CD1c-positive myeloid dendritic cell (primary cell): ENCODE measurements around the gene SUMF1.
A peak's percentile ranks its signal among the peaks of the same experiment; 100 is the strongest.

Experiments
- DNase-seq: peaks from one replicate; pipeline ENCODE4 v3.0.0-alpha.2; 2016; ENCODE audit errors: extremely low spot score

The SUMF1 gene

DNA sequence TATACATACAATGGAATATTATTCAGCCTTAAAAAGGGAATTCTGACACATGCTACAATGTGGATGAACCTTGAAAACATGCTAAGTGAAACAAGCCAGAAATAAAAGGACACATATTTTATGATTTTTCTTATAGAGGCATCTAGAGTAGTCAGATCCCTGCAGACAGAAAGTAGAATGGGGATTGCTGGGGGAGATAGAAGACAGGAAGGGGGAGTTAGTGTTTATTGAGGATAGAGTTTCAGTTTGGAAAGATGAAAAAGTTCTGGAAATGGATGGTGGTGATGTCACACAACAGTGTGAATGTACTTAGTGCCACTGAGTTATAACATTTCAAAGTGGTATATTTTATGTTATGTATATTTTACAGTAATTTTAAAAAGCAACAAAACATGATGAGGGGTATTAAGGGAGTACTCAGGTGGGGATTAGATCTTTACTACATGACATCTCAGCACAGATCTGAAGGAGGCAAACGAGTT is 30.8 kb upstream of the SUMF1 start:
- DNase-seq, result no peak

DNA sequence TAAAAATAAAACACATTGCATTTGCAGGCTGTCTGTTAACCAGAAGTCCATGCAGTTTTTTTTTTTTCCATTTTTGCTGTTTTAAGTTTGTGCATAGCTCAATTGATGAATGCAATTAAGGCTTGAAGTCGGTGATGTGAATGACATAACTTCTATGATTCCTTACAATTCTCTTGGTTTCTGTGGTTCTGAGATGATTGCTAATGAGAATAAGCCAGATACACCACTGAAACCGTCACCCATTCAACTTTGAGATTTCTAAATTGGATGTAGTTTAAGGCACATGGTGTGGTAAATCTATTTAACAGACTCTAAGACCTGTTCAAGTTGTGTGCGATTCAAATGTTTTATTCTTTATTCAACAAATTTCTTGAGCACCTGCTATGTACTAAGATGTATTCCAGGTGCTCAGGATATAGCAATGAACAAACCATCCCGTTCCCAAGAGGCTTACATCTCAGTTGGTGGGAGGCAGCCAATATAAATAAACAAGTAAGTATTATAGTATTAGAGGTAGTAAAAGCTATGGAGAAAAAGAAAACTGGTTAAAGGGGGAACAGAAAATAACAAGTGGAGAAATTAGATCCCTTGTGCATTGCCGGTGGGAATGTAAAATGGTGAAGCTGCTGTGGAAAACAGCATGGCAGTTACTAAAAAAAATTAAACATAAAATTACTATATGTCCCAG is 30.1 kb upstream of the SUMF1 start:
- no peak for DNase-seq

DNA sequence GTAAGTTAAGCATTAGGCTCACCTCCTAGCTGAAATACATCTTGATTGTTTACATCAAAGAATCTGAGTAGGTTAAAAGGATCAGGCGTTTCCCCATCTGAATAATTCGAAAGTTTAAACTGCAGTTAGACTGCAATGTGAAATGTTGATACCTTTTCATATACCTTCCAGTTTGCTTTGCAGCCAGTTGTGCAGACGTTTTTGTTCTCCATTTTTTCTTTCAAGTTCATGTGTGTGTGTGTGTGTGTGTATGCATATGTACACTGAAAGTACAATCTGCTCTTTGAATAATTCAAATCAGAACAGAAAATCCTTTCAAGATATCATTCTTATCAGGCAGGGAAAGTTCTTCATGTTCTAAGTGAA is 29.0 kb upstream of the SUMF1 start:
- DNase-seq, result no peak

DNA sequence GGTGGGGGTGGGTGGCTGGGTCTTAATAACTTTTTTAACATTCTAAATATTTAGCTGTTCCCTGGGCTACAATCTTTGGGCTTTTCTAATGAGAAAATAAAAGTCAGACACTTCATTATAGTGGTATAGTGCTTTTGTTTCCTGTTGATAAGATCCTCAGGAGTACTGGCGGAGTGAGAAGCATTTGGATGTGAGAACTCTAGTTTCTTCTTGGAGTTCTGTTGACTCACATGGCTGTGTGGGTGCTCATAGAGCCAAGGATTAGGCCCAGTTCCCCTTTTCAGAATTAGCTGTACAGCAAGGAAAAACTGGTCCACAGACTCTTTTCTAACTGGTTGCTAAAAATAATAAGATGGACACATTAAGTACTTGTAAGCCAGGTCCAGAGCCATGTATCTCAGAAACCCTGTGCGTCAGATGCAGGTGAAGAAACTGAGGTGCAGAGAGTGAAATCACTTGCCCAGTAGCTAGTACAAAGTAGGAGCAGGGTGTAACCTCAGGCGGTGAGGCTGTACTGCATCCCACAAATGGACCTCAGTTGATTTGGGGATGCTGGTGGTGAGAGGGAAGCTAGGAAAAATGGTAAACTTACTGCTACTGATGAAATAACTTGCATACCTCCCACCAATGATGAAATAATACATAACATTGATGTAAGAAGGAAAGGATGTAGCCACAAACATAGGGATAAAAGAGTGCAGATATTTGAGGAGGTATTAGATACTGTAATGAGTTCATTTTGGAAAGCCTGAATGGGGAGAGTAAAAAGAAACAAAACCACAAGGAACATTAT is 28.4 kb upstream of the SUMF1 start:
- DNase-seq, result peak; percentile 87

DNA sequence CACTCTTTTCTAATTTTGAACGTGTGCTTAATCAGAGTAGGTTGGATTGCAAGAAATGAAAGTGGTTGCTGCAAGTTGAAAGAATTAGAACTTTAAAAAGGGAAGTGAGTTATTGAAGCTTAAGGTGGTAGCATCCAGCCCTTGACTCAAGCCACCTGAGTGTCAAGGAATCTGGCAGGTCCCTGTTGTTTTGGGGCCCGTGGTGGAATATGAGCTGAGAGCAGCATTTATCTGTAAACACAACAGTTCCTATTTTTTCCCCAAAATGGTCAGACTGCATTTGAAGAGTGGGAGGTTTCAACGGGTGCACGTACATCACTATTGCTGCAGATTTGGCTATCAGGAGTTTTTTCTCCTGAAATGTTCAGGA is 27.8 kb upstream of the SUMF1 start:
- DNase-seq, result peak; percentile 46

DNA sequence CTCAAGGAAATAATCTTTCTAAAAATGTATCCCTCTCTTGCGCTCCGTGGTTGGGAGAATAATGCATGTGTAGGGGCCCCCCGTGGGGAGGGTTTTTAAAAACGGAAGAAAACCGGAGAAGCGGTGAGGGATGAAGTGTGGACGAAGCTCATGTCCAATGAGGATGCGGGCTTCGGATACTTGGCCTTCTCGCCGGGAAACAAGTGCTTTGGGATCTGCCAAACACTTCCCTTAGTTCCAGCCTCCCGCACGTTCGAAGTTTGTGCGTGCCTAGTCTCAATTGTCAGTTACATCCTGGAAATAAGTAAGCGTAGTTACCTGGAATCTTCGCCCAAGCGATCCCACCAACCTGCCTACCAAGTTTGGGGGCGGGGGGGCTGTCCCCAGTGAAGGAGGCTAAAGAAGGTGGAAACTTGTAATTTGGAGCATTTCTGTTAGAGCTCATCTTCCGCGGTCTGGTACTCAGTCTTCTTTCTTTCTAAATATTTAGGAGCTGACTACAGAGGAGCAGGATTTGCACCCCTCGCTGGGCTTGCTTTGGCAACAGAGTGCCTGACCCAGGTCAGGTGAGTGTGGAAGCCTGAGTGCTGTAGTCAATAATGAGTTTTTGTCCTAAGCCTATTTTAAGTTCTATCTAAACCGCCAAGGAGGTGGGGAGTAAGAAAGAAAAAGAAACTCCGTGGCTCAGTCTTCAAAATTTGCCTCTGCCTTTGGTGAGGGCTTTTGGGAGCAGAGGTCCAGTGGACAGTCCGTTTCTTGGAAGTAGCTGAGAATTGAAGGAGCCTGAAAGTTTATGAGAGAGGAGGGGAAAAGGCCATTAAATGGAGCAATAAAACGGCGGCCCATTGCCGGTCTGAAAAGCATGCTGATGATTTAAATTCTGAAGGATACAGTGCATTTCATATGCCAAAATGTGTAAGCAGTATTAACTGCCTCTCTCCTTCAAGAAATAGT is 27.1 kb upstream of the SUMF1 start:
- DNase-seq, result peak; percentile 41

DNA sequence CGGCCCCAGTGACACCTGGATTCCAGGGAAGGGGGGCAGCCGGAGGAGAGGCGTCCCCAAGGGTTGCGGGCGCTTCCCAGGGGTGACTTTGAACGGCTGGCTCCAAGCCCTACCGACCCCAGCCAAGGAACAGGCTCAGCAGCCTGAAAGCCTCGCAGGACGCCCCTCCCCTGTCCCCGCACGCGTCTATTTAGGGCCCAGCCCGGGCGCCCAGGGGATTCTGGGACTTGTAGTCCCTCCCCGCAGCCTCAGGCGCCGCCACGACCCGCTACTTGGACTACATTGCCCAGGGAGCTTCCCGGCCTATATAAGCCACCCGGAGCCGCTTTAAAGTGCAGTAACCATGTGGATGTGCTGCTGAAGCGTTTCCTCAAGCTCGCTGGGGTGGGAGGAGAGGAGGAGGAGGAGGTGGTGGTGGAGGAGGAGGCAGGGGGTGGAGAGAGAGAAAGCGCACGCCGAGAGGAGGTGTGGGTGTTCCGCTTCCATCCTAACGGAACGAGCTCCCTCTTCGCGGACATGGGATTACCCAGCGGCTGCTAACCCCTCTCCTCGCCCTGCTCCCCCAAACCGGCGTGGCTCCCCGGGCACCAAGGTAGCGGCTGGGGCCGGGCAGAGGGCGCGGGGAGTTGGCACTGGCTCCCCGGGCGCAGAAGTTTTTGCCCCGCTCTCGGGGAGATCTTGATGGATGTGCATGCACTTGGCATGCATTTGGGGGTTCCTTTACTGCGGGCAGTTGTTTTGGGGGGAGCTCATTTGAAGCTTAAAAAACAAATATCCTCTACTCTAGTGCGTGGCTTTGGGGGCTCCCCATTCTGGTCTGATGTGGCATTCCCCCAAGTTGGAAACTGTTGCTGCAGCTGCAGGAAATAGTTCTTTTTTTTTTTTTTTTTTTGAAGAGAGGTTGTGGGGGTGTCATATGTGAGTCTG is 26.2 kb upstream of the SUMF1 start, which contains the start of gene ITPR1:
Gene ITPR1 (plus strand): TSS at position 335 of the 927 bp plus-strand sequence. CDS start 23,144 bp downstream, outside the sequence.
- peak; percentile 98 for DNase-seq

DNA sequence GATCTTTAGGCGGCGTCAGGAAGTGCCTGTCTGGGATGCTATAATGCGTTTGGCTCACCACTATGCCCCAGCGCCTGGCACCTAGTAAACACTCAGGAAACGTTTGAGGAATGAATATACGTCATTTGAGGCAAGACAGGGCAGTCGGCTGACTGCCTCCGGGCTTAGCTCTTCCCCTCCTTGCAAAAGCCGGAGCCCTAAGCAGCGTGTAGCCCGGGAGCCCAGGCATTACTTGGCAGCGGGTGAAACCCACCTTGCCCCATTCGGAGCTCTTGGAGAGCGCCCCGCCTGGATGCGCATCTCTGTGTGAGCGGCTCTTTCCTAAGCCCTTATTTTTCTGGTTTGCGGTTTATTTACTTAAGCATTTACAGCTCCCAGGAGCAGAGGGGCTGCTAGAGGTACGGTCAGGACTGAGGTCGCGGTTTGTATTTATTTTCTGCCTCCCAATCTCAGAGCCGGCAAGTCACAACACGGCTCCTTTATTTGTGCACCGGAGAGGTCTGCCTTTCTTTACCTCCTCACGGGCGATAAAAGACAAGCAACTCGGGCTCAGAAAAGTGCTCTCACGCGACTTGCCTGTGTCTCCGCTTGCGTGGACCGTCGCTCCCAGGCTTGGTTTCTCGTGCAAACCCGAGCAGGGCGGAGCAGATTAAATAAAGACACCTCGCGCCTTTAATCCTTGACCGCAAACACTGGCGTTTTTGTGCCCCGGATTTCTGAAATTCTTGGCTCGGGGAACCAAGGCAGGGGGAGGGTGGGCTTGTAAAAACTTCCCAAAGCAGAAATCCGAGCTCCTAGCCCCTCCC is 25.3 kb upstream of the SUMF1 start:
- DNase-seq, result peak; percentile 59

DNA sequence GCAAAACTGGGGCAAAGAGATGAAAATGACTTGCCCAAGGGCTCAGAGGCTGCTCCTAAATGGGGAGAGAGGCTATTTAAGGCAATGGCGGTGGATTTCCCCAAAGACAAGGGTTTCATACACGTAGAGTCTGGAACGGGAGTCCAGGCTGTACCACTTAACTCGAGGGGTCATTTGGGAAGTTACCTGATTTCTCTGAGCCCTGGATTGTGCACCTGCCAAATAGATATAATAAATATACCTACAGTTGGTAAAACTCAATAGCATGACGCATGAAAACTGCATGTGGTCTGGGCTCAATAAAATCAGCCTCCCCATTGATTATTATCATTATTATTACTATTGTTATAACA is 24.8 kb upstream of the SUMF1 start:
- DNase-seq, result no peak

DNA sequence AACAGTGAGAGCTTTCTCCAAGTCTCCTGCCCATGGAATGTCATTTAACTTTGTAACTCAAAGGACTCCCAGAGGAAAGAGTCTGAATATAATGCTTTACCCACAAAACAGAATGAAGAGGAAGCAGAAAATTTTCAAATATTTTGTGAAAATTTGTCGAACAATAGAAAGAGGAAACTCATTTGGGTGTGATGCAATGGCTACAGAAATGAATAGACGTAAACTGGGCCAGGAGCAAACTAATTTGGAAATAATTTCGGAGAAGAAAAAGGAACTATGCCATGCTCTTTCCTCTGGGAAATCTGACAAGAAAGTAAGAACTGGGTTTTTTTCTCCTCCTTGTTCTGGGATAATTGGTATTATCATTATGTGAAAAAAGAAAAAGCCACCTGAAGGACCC is 11.2 kb upstream of the SUMF1 start:
- peak; percentile 92 for DNase-seq

DNA sequence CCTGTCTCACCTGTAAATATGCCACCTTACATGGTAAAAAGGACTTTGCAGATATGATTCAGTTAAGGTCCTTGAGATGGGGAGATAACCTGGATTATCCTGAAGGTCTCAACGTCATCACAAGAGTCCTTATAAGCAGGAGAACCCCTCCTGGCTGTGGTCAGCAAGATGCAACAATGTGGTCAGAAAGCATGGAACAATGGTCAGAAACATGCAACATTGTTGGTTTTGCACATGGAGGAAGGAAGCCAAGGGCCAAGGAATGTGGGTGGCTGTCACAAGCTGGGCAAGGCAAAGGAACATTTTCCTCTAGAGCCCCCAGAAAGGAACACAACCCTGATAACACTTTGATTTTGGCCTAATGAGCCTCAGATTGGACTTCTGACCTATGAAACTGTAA is 9.4 kb upstream of the SUMF1 start:
- DNase-seq, result peak; percentile 48

DNA sequence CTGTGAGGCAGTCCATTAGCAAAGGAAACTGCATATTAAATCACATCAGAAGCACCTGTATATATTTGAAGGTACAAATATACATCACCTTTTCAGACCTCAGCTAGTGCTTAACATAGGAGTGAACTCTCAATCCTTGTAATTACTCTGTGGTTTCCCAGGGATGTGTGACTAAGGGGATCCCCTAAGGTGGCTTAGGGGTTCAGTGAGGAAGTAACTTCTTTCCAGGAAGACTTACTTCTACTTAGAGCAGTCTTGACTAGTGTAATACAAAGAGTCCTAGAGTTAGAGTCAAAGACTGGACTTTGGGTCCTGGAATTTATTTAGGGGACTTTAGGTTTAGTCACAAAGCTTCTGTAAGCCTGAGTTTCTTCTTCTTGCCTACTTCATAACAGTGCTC is 8.7 kb upstream of the SUMF1 start:
- DNase-seq, result peak; percentile 37

DNA sequence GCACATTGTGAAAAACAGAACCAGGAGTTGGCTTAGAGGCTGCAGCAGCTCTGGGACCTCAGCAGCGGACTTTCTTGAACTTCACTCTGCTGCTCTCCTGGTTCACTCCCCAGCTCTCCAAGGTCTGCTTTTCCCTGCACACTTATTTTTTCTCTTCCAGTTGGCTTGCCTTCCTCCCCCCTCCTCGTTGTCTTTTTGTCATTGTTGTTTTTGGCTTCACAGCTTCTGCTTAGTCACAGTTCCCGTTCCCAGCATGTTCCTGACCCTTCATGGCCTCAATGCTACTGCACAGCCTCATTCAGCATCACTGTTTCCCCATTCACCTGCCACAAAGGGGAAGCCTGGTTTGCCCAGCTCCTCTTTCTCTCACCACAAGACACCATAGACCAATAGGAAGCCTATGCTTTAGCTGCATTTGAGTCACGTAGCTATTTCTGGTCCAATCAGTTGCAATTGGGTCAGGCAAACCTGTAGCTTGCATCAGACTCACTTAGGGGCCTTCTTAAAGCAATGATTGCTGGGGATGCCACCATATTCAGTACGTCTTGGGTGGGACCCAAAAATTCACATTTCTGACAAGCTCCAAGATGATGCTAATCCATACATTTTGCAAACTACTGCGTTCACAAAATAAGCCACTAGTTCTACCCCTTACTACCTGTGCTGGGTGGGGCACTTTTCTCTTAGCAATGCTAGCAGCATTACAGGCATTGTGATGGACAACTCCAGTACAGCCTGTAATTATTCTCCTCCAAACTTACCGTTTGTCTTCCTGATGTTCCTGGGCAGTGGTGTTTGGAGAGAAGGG is 7.8 kb upstream of the SUMF1 start:
- peak; percentile 88 for DNase-seq

DNA sequence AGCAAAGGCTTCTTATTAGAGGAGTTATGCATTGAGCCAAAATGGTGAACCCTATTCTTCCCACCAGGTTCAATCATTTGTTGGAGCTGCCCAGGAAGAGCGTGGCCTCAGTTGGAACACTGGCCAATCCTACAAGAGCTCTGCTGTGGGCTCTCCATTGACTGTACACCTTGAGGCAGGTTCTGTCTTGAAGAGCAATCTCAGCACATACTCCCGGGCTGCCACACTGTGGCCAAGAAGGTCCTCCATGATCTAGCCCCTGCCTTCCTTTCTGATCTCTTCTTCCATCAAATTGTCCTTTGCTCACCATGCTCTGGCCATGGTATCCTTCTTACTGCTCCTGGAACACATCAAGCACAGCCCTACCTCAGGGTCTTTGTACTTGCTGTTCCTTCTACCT is 5.7 kb upstream of the SUMF1 start:
- no peak for DNase-seq

DNA sequence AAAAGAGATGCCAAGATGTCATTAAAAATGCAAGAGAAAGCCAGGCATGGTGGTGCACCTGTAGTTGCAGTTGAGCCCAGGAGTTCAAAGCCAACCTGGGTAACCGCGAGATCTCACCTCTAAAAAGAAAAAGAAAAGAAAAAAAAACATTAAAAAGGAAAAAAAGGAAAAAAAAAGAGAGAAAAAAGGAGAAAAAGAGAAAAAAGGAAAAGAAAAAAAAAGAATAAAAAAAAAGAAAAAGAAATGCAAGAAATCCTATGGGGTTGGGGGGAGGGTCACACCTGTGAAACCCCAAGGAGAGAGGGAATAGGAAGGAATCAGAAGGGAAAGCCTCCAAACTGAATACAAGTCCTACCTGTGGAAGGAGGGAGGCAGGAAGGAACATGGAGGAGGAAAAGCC is 5.2 kb upstream of the SUMF1 start:
- no peak for DNase-seq

DNA sequence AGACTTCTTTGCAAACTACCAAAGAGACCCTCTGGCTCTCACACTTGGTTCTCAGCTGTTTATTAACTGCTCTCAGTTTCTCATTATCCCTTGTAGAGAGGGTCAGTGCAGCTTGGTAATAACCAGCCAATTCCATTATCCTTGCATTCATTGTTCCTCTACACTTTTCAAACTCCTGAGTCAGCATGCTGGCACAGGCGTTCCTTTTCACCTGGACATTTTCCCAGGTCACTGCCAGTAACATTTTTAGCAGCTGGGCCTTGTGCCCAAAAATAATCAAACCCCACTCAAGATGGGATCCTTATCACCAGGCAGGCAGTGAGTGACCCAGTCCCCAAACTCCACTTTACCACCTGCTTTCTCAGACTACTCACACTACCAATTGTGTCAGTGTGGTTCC is 4.8 kb upstream of the SUMF1 start:
- DNase-seq, result no peak

DNA sequence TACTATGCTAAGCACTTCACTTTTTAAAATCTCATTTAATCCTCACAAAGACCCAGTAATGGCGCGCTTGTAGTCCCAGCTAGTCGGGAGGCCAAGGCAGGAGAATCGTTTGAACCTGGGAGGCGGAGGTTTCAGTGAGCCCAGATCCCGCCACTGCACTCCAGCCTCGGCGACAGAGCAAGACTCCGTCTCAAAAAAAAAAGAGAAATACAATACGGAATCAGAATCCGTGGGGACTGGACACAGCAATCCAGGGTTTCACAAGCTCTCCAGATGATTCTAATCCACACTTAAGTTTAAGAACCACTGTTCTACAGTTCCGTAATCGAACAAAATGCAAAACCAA is 426 bp upstream of the SUMF1 start:
- no peak for DNase-seq

DNA sequence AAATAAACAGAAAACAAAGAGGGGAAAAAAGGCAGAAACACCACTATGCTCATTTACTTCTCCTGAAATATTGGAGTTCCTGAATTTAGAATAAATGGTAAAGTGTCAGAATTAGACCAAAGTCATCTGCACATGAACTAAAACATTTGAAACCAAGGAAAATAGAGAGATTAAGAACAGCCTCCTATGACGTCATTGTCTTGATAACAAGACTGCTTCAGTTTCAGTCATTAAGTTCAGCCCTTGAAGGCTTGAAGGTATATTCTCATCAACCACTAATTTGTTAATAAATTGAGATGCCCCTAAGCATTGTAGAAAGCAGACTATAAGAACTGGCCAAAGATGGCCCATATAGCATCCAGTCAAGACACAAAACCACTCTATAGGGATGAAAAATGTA is 2.5 kb downstream of the SUMF1 start:
- DNase-seq, result no peak

DNA sequence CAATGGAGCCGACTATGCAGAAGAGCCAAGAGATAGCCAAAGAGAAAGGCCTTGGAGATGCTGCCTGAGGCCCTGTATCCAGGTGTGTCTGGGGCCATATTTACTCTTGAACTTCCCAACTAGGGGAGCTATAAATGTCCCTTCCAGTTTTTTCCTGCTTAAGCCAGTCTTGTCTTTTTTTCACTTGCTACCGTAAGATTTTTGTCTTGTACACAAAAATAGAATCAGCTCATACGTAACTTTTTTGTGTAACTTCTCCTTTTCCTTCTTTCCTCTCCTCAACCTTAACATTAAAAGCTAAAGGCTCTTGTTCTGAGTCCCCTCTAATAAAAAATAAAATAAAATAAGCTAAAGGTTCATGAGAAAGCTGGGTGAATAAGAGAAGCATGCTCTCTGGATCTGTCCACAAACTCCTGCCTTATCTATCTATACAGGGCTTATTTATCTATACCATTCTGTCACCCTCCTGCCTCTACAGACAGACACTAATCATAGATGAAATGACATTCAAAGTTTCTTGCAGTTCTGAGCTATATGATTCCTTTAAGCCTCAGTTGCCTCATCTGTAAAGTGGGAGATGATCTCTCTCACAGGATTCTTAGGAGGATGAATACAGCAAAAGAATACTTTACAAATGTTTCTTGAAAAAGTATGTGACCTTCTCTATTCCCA is 4.6 kb downstream of the SUMF1 start:
- DNase-seq, result no peak
